ENCODE results near the gene GTPBP10.

GRCh38 chr7:90346336-90347125, at the start of gene GTPBP10:
- TF ChIP-seq CTCF (IDR thresholded peaks at IDR 0.05; ENCODE audit: low read depth, low read length, poor library complexity, severe bottlenecking) (peak; percentile 91), EZH2phosphoT487 (IDR thresholded peaks at IDR 0.05; ENCODE audit: borderline replicate concordance, low read length) (no peak)

Data from DOHH2 (cell line).